ACC112 (cell line): ENCODE data around the gene SFMBT1.
"Not testable (repeated sequence)": the region's sequence is repeated elsewhere in the genome, so short reads cannot be mapped to it uniquely, and the experiment has no call there.

ENCODE experiments used
- H2AFZ ChIP-seq: fragments of 200-600 bp; sonication (generic); one replicate; pipeline ENCODE4 v1.6.0; 2017; ENCODE audit warnings: antibody characterized with exemption, low read length; ENCODE audit not compliant: unreplicated experiment
- H3K27ac ChIP-seq: fragments of 200-600 bp; sonication (generic); 2 replicates; pipeline ENCODE4 v1.5.1; 2014; ENCODE audit warnings: low read depth, mild to moderate bottlenecking, antibody characterized with exemption, low read length, moderate library complexity
- H3K27me3 ChIP-seq: fragments of 200-600 bp; sonication (generic); 2 replicates; pipeline ENCODE4 v1.6.1; 2014; ENCODE audit warnings: mild to moderate bottlenecking, antibody characterized with exemption, low read length, moderate library complexity, mixed read lengths; ENCODE audit not compliant: insufficient read depth
- H3K36me3 ChIP-seq: fragments of 200-600 bp; sonication (generic); 2 replicates; pipeline ENCODE4 v1.6.1; 2016; ENCODE audit warnings: mild to moderate bottlenecking, antibody characterized with exemption, low read length, moderate library complexity, mixed read lengths; ENCODE audit not compliant: insufficient read depth
- H3K4me1 ChIP-seq: fragments of 200-600 bp; sonication (generic); one replicate; pipeline ENCODE4 v1.6.1; 2016; ENCODE audit warnings: low read length, mixed read lengths; ENCODE audit not compliant: insufficient read depth, unreplicated experiment, control insufficient read depth
- H3K4me3 ChIP-seq: fragments of 200-600 bp; sonication (generic); 2 replicates; pipeline ENCODE4 v1.5.1; 2014; ENCODE audit warnings: mild to moderate bottlenecking, low read depth, low read length
- H3K79me2 ChIP-seq: fragments of 200-600 bp; sonication (generic); one replicate; pipeline ENCODE4 v1.6.0; 2016; ENCODE audit warnings: low read length; ENCODE audit not compliant: control insufficient read depth, unreplicated experiment, insufficient read depth

SFMBT1 gene

GRCh38 chr3:53035825-53036619 lies 9.9 kb downstream of the SFMBT1 start:
- Histone ChIP-seq H3K27me3 (no peaks in the 10 kb centered on the region), H3K36me3 (no peaks in the 10 kb centered on the region)

GRCh38 chr3:53035018-53035417 lies 10.9 kb downstream of the SFMBT1 start:
- H3K27ac ChIP-seq, H3K4me1 ChIP-seq, H3K4me3 ChIP-seq, H3K36me3 ChIP-seq, H3K79me2 ChIP-seq, H2AFZ ChIP-seq, H3K27me3 ChIP-seq: not testable (repeated sequence)

More at GRCh38 chr3:53035825-53036619, 9.9 kb downstream of the SFMBT1 start:
- Histone ChIP-seq H3K27ac (no peak overlapping the region), H3K4me1 (peaks cover 8% of the 10 kb centered on the region), H3K79me2 (peaks cover 3% of the 10 kb centered on the region), H3K4me3 (no peak overlapping the region), H2AFZ (no peak overlapping the region)

GRCh38 chr3:53034411-53034810 lies 11.5 kb downstream of the SFMBT1 start:
- H3K79me2 ChIP-seq, H2AFZ ChIP-seq, H3K36me3 ChIP-seq, H3K4me3 ChIP-seq, H3K4me1 ChIP-seq, H3K27me3 ChIP-seq, H3K27ac ChIP-seq: not testable (repeated sequence)

GRCh38 chr3:53032609-53033008 lies 13.3 kb downstream of the SFMBT1 start:
- no peak overlapping the region for H3K4me3 ChIP-seq
- H2AFZ ChIP-seq = no peak overlapping the region
- H3K4me1 ChIP-seq = no peaks in the 10 kb centered on the region
- peaks cover 3% of the 10 kb centered on the region for H3K79me2 ChIP-seq
- H3K27ac ChIP-seq = no peak overlapping the region
- H3K36me3 ChIP-seq = no peaks in the 10 kb centered on the region
- H3K27me3 ChIP-seq = no peaks in the 10 kb centered on the region

GRCh38 chr3:53030619-53031449 lies 15.0 kb downstream of the SFMBT1 start:
- Histone ChIP-seq H2AFZ (no peak overlapping the region), H3K79me2 (no peaks in the 10 kb centered on the region), H3K4me3 (no peak overlapping the region), H3K27ac (no peak overlapping the region), H3K27me3 (no peaks in the 10 kb centered on the region), H3K4me1 (peaks cover 4% of the 10 kb centered on the region), H3K36me3 (no peaks in the 10 kb centered on the region)

- H3K4me3 ChIP-seq = no peak overlapping the region
- no peaks in the 10 kb centered on the region for H3K27me3 ChIP-seq
- H3K36me3 ChIP-seq = no peaks in the 10 kb centered on the region
- peaks cover 4% of the 10 kb centered on the region for H3K4me1 ChIP-seq
- no peaks in the 10 kb centered on the region for H3K79me2 ChIP-seq
- H3K27ac ChIP-seq = no peak overlapping the region
- H2AFZ ChIP-seq = no peak overlapping the region
These were observed 17.2 kb downstream of the SFMBT1 start for GRCh38 chr3:53028641-53029040.

GRCh38 chr3:53027254-53027844 lies 18.5 kb downstream of the SFMBT1 start:
- no peaks in the 10 kb centered on the region for H3K36me3 ChIP-seq
- no peak overlapping the region for H3K4me3 ChIP-seq
- no peaks in the 10 kb centered on the region for H3K27me3 ChIP-seq
- no peak overlapping the region for H2AFZ ChIP-seq
- no peak overlapping the region for H3K27ac ChIP-seq
- peaks cover 4% of the 10 kb centered on the region for H3K4me1 ChIP-seq
- no peaks in the 10 kb centered on the region for H3K79me2 ChIP-seq

- Histone ChIP-seq H3K79me2 (no peaks in the 10 kb centered on the region), H3K27ac (no peak overlapping the region), H2AFZ (no peak overlapping the region), H3K4me1 (peaks cover 4% of the 10 kb centered on the region), H3K36me3 (no peaks in the 10 kb centered on the region), H3K27me3 (no peaks in the 10 kb centered on the region), H3K4me3 (no peak overlapping the region)
These were observed 19.3 kb downstream of the SFMBT1 start for GRCh38 chr3:53026382-53027162.

GRCh38 chr3:53024315-53024714 lies 21.6 kb downstream of the SFMBT1 start:
- H3K36me3 ChIP-seq = no peaks in the 10 kb centered on the region
- peaks cover 4% of the 10 kb centered on the region for H3K4me1 ChIP-seq
- H3K4me3 ChIP-seq = no peak overlapping the region
- no peak overlapping the region for H3K27ac ChIP-seq
- no peak overlapping the region for H2AFZ ChIP-seq
- H3K27me3 ChIP-seq = no peaks in the 10 kb centered on the region
- no peaks in the 10 kb centered on the region for H3K79me2 ChIP-seq

- H3K4me1 ChIP-seq = peaks cover 4% of the 10 kb centered on the region
- no peaks in the 10 kb centered on the region for H3K27me3 ChIP-seq
- no peaks in the 10 kb centered on the region for H3K79me2 ChIP-seq
- H3K27ac ChIP-seq = no peak overlapping the region
- no peak overlapping the region for H2AFZ ChIP-seq
- no peaks in the 10 kb centered on the region for H3K36me3 ChIP-seq
- no peak overlapping the region for H3K4me3 ChIP-seq
These were observed 22.6 kb downstream of the SFMBT1 start for GRCh38 chr3:53023072-53023823.
